ENCODE results near the gene P2RY8.
"Not testable (repeated sequence)": the region's sequence is repeated elsewhere in the genome, so short reads cannot be mapped to it uniquely, and the experiment has no call there.

The P2RY8 gene

GRCh38 chrX:1531096-1531890 is 5.7 kb downstream of the P2RY8 start:
- Mint-ChIP-seq H3K9me3 (no peaks in the 10 kb centered on the region), H3K4me1 (peaks cover 6% of the 10 kb centered on the region), H3K27me3 (no peaks in the 10 kb centered on the region), H3K4me3 (no peak overlapping the region), H3K27ac (no peak overlapping the region), H3K36me3 (peaks cover 8% of the 10 kb centered on the region)
- no peak for ATAC-seq

DNA sequence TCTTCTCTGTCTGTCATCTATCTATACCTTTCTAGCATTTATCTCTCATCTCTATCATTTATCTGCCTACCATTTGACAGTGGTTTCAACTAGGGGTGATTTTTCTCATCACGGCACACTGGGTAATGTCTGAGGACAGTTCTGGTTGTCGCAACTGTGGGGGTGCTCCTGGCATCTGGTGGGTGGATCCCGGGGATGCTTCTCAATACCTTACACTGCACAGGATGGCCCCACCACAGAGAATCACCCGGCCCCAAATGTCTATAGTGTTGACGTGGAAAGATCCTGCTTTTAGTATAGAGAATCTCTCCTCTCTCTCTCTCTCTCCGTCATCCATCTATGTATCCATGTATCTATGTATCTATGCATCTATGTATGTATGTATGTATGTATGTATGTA is 7.2 kb downstream of the P2RY8 start:
- peaks cover 6% of the 10 kb centered on the region for H3K4me1 Mint-ChIP-seq
- peaks cover 8% of the 10 kb centered on the region for H3K36me3 Mint-ChIP-seq
- H3K4me3 Mint-ChIP-seq, result no peak overlapping the region
- no peak for ATAC-seq
- no peaks in the 10 kb centered on the region for H3K27me3 Mint-ChIP-seq
- no peaks in the 10 kb centered on the region for H3K9me3 Mint-ChIP-seq
- no peak overlapping the region for H3K27ac Mint-ChIP-seq

- Mint-ChIP-seq H3K36me3 (peaks cover 8% of the 10 kb centered on the region), H3K4me3 (no peak overlapping the region), H3K9me3 (no peaks in the 10 kb centered on the region), H3K27ac (no peak overlapping the region), H3K4me1 (peaks cover 6% of the 10 kb centered on the region), H3K27me3 (no peaks in the 10 kb centered on the region)
- ATAC-seq, result no peak
Measured at GRCh38 chrX:1529328-1529727, 7.7 kb downstream of the P2RY8 start.

DNA sequence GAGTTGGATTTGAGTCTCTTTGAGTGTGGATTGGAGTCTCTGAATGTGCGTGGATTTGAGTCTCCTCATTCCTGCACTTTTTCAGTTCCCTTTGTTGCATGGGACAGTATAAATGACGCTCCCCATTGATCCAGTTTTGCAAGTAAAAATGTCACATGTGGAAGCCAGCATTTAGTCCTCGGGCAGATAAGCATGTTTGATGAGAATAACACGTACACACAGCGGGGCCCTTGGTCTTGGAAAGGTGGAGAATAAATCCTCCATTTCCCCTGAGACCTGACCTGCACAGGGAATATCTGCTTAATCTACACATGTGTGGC is 8.1 kb downstream of the P2RY8 start:
- no peak overlapping the region for H3K4me3 Mint-ChIP-seq
- H3K36me3 Mint-ChIP-seq, result peaks cover 8% of the 10 kb centered on the region
- H3K9me3 Mint-ChIP-seq, result no peaks in the 10 kb centered on the region
- no peak overlapping the region for H3K27ac Mint-ChIP-seq
- peaks cover 6% of the 10 kb centered on the region for H3K4me1 Mint-ChIP-seq
- H3K27me3 Mint-ChIP-seq, result no peaks in the 10 kb centered on the region
- ATAC-seq, result no peak

GRCh38 chrX:1528186-1528883 is 8.7 kb downstream of the P2RY8 start:
- no peak overlapping the region for H3K27ac Mint-ChIP-seq
- peak; percentile 47 for ATAC-seq
- H3K4me1 Mint-ChIP-seq, result peaks cover 8% of the 10 kb centered on the region
- no peaks in the 10 kb centered on the region for H3K9me3 Mint-ChIP-seq
- no peaks in the 10 kb centered on the region for H3K27me3 Mint-ChIP-seq
- H3K4me3 Mint-ChIP-seq, result no peak overlapping the region
- H3K36me3 Mint-ChIP-seq, result peaks cover 10% of the 10 kb centered on the region

- no peak overlapping the region for H3K4me3 Mint-ChIP-seq
Measured at GRCh38 chrX:1527457-1527856, 9.5 kb downstream of the P2RY8 start.

DNA sequence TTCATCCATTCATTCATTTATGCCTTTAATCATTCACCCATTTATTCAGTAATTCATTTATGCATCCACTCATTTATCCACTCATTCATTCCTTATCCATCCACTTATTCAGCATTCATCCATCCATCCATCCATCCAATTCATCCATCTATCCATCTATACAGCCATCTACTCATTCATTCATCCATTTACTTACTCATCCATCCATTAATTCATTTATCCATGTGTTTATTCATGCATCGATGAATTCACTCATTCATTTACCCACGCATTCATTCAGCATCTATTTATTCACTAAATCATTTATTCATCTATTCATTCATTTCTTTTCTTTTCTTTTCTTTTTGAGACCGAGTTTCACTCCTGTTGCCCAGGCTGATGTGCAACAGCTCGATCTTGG is 10.4 kb downstream of the P2RY8 start:
- no peaks in the 10 kb centered on the region for H3K27me3 Mint-ChIP-seq
- no peak for ATAC-seq
- no peak overlapping the region for H3K4me3 Mint-ChIP-seq
- H3K4me1 Mint-ChIP-seq, result peaks cover 13% of the 10 kb centered on the region
- H3K27ac Mint-ChIP-seq, result no peak overlapping the region
- H3K9me3 Mint-ChIP-seq, result no peaks in the 10 kb centered on the region
- peaks cover 4% of the 10 kb centered on the region for H3K36me3 Mint-ChIP-seq

More at GRCh38 chrX:1527457-1527856, 9.5 kb downstream of the P2RY8 start:
- H3K27me3 Mint-ChIP-seq, result no peaks in the 10 kb centered on the region
- H3K36me3 Mint-ChIP-seq, result peaks cover 6% of the 10 kb centered on the region
- no peak for ATAC-seq
- H3K4me1 Mint-ChIP-seq, result peaks cover 6% of the 10 kb centered on the region
- no peak overlapping the region for H3K27ac Mint-ChIP-seq
- H3K9me3 Mint-ChIP-seq, result no peaks in the 10 kb centered on the region

DNA sequence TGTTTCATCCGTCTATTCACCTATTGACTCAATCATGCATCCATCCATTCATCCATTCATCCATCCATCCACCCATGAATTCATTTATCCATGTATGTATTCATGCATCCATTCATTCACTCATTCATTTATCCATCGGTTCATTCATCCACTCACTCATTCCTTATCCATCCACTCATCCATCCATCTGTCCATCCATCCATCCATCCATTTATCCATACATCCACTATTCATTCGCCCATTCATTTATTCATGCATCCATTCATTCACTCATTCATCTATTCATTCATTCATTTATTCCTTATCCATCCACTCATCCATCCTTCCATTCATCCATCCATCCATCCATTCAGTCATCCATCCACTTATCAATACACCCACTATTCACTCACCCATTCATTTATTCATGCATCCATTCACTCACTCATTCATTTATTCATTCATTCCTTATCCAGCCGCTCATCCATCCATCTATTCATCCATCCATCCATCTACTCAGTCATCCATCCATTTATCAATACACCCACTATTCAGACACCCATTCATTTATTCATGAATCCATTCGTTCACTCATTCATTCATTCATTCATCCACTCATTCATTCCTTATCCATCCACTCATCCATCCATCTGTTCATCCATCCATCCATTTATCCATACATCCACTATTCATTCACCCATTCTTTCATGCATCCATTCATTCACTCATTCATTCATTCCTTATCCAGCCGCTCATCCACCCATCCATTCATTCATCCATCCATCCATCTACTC is 11.2 kb downstream of the P2RY8 start:
- no peak overlapping the region for H3K27ac Mint-ChIP-seq
- ATAC-seq, result no peak
- peaks cover 21% of the 10 kb centered on the region for H3K4me1 Mint-ChIP-seq
- H3K36me3 Mint-ChIP-seq, result peaks cover 12% of the 10 kb centered on the region
- no peak overlapping the region for H3K4me3 Mint-ChIP-seq
- peaks cover 2% of the 10 kb centered on the region for H3K9me3 Mint-ChIP-seq
- no peaks in the 10 kb centered on the region for H3K27me3 Mint-ChIP-seq

- Mint-ChIP-seq H3K4me3 (no peak overlapping the region), H3K27ac (no peak overlapping the region), H3K4me1 (peaks cover 28% of the 10 kb centered on the region), H3K27me3 (no peaks in the 10 kb centered on the region), H3K9me3 (peaks cover 9% of the 10 kb centered on the region), H3K36me3 (peaks cover 20% of the 10 kb centered on the region)
- no peak for ATAC-seq
Measured at GRCh38 chrX:1524874-1525582, 12.0 kb downstream of the P2RY8 start.

DNA sequence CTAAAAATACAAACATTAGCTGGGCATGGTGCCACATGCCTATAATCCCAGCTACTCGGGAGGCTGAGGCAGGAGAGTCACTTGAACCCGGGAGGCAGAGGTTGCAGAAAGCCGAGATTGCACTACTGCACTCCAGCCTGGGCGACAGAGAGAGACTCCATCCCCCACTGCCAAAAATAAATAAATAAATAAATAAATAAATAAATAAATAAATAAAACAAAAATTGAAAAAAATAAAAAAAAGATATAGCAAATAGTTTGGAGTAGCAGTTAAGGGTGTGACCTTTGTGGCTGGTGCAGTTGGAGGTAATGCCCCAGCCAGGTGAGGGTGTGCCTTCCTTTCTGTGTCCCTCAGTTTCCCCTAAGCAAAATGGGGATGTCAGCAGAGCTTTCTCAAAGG is 14.1 kb downstream of the P2RY8 start:
- not testable (repeated sequence) for H3K27me3 Mint-ChIP-seq, ATAC-seq, H3K4me3 Mint-ChIP-seq
- peaks cover 22% of the 10 kb centered on the region for H3K9me3 Mint-ChIP-seq
- peaks cover 48% of the 10 kb centered on the region for H3K4me1 Mint-ChIP-seq
- peak overlapping the region; percentile 96 for H3K27ac Mint-ChIP-seq
- H3K36me3 Mint-ChIP-seq, result peaks cover 38% of the 10 kb centered on the region

GRCh38 chrX:1521459-1521956 is 15.5 kb downstream of the P2RY8 start:
- peaks cover 44% of the 10 kb centered on the region for H3K36me3 Mint-ChIP-seq
- peaks cover 22% of the 10 kb centered on the region for H3K9me3 Mint-ChIP-seq
- H3K4me3 Mint-ChIP-seq, result peak overlapping the region; percentile 70
- H3K27me3 Mint-ChIP-seq, result no peaks in the 10 kb centered on the region
- H3K27ac Mint-ChIP-seq, result peak overlapping the region; percentile 96
- peak; percentile 96 for ATAC-seq
- H3K4me1 Mint-ChIP-seq, result peaks cover 62% of the 10 kb centered on the region

- Mint-ChIP-seq H3K36me3 (peaks cover 53% of the 10 kb centered on the region), H3K27me3 (no peaks in the 10 kb centered on the region), H3K27ac (peak overlapping the region; percentile 96), H3K4me3 (peak overlapping the region; percentile 19), H3K9me3 (peaks cover 22% of the 10 kb centered on the region), H3K4me1 (peaks cover 67% of the 10 kb centered on the region)
- ATAC-seq, result no peak
Measured at GRCh38 chrX:1520350-1520749, 16.6 kb downstream of the P2RY8 start.

- ATAC-seq, result no peak
- peaks cover 67% of the 10 kb centered on the region for H3K4me1 Mint-ChIP-seq
- peak overlapping the region; percentile 96 for H3K27ac Mint-ChIP-seq
- peaks cover 62% of the 10 kb centered on the region for H3K36me3 Mint-ChIP-seq
- H3K4me3 Mint-ChIP-seq, result peak overlapping the region; percentile 45
- no peaks in the 10 kb centered on the region for H3K27me3 Mint-ChIP-seq
- H3K9me3 Mint-ChIP-seq, result peaks cover 22% of the 10 kb centered on the region
Measured at GRCh38 chrX:1519022-1519497, 17.9 kb downstream of the P2RY8 start.

GRCh38 chrX:1518512-1518911 is 18.5 kb downstream of the P2RY8 start:
- Mint-ChIP-seq H3K9me3 (peaks cover 25% of the 10 kb centered on the region), H3K27ac (peak overlapping the region; percentile 96), H3K4me1 (peaks cover 70% of the 10 kb centered on the region), H3K27me3 (no peaks in the 10 kb centered on the region), H3K4me3 (peak overlapping the region; percentile 45), H3K36me3 (peaks cover 67% of the 10 kb centered on the region)
- ATAC-seq, result no peak
